ENCODE data around the gene CRAT. TPM values are rescaled to one million over a fixed set of nuclear protein-coding genes. Genes with fewer than 3 reads are reported as not detected.

Gene CRAT
- total RNA-seq, 1 donor from 2014 or later, result 10.1 TPM

DNA sequence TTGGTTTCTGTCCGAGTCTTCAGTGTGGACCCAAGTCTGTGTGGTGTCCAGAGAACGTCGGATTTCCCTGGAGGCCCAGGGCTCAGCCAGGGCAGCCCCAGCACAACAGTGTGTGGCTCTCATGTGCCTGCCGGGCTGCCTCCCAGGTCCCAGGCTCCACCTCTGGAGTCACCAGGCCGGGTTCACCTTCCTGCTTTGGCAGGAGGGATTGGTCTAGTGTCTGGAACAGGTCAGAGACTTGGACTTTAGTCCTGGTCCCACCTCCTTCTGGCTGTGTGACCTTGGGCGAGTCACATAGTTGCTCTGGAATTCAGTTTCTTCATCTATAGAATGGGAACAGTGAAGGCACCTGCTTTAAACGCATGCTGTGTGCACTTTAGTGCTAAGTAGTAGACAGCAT, 26.5 kb downstream of the CRAT start:
- TF ChIP-seq, protein P1, sequence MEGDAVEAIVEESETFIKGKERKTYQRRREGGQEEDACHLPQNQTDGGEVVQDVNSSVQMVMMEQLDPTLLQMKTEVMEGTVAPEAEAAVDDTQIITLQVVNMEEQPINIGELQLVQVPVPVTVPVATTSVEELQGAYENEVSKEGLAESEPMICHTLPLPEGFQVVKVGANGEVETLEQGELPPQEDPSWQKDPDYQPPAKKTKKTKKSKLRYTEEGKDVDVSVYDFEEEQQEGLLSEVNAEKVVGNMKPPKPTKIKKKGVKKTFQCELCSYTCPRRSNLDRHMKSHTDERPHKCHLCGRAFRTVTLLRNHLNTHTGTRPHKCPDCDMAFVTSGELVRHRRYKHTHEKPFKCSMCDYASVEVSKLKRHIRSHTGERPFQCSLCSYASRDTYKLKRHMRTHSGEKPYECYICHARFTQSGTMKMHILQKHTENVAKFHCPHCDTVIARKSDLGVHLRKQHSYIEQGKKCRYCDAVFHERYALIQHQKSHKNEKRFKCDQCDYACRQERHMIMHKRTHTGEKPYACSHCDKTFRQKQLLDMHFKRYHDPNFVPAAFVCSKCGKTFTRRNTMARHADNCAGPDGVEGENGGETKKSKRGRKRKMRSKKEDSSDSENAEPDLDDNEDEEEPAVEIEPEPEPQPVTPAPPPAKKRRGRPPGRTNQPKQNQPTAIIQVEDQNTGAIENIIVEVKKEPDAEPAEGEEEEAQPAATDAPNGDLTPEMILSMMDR (IDR thresholded peaks at IDR 0.05), result no peak
- TF ChIP-seq EZH2phosphoT487 (IDR thresholded peaks at IDR 0.05), result no peak
- TF ChIP-seq EZH2 (IDR thresholded peaks at IDR 0.05), result no peak
- H3K27me3 Mint-ChIP-seq (ENCODE audit: insufficient read depth, low read depth), result peaks cover 2% of the 10 kb centered on the region
- H3K4me1 Mint-ChIP-seq, result peaks cover 12% of the 10 kb centered on the region
- no peak for DNase-seq (ENCODE audit: low spot score)
- no peak overlapping the region for H3K27ac Mint-ChIP-seq
- Histone ChIP-seq H3K9me3 (ENCODE audit: low read depth) (no peaks in the 10 kb centered on the region), H3K27me3 (no peaks in the 10 kb centered on the region), H3K36me3 (no peaks in the 10 kb centered on the region), H3F3A (ENCODE audit: low read depth) (no peaks in the 10 kb centered on the region), H3K27ac (no peak overlapping the region), H2AFZ (replicated peaks) (no peak overlapping the region), H3K4me3 (no peak overlapping the region), H3K79me2 (ENCODE audit: low read depth) (peaks cover 44% of the 10 kb centered on the region), H3K4me1 (peaks cover 8% of the 10 kb centered on the region), H3K4me2 (no peak overlapping the region), H4K20me1 (ENCODE audit: low read depth) (peaks cover 10% of the 10 kb centered on the region), H3K9ac (no peak overlapping the region)
- no peak overlapping the region for H3K4me3 Mint-ChIP-seq
- no peaks in the 10 kb centered on the region for H3K9me3 Mint-ChIP-seq
- H3K36me3 Mint-ChIP-seq, result peaks cover 3% of the 10 kb centered on the region

DNA sequence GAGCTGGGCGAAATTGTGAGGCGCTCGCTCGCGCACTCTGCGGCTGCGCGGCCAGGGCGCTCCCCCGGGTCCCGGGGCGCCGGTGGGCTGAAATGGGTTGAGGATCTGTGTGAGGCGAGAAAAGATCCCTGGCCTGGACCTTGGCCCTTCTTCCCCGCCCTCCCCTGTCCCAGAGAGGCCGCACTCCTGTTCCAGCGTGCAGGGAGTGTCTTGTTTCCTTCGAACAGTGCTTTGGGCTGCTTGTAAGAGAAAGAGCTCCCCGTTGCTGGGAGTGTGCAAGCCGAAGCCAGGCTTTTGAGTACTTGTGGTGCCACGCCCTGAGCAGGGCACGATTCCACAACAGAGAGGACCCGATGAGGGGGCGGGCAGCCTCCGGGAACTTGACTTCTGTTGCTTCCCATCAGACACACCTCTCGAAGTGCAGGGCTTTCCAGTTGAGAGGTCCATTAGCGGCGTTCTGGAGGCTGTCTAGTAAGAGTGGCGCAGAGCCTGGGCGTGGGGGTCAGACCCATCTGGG, 29.1 kb downstream of the CRAT start:
- no peak for DNase-seq (ENCODE audit: low spot score)
- H3K4me1 ChIP-seq, result peaks cover 8% of the 10 kb centered on the region
- H4K20me1 ChIP-seq (ENCODE audit: low read depth), result peaks cover 10% of the 10 kb centered on the region
- peak overlapping the region; percentile 84 for H3K4me3 ChIP-seq
- H3K4me2 ChIP-seq, result peak overlapping the region; percentile 97
- TF ChIP-seq, protein P1 (IDR thresholded peaks at IDR 0.05), result no peak
- no peak for TF ChIP-seq EZH2 (IDR thresholded peaks at IDR 0.05)
- TF ChIP-seq EZH2phosphoT487 (IDR thresholded peaks at IDR 0.05), result no peak
- no peaks in the 10 kb centered on the region for H3K9me3 ChIP-seq (ENCODE audit: low read depth)
- H3K79me2 ChIP-seq (ENCODE audit: low read depth), result peaks cover 47% of the 10 kb centered on the region
- peaks cover 18% of the 10 kb centered on the region for H3K4me1 Mint-ChIP-seq
- H3K9ac ChIP-seq, result peak overlapping the region; percentile 83
- peak overlapping the region; percentile 91 for H3K4me3 Mint-ChIP-seq
- H3K27me3 Mint-ChIP-seq (ENCODE audit: insufficient read depth, low read depth), result peaks cover 5% of the 10 kb centered on the region
- H3K27ac ChIP-seq, result no peak overlapping the region
- peak overlapping the region; percentile 98 for H2AFZ ChIP-seq (replicated peaks)
- H3K27me3 ChIP-seq, result no peaks in the 10 kb centered on the region
- H3K36me3 ChIP-seq, result no peaks in the 10 kb centered on the region
- no peaks in the 10 kb centered on the region for H3K9me3 Mint-ChIP-seq
- H3K27ac Mint-ChIP-seq, result no peak overlapping the region
- peaks cover 3% of the 10 kb centered on the region for H3K36me3 Mint-ChIP-seq
- no peaks in the 10 kb centered on the region for H3F3A ChIP-seq (ENCODE audit: low read depth)

DNA sequence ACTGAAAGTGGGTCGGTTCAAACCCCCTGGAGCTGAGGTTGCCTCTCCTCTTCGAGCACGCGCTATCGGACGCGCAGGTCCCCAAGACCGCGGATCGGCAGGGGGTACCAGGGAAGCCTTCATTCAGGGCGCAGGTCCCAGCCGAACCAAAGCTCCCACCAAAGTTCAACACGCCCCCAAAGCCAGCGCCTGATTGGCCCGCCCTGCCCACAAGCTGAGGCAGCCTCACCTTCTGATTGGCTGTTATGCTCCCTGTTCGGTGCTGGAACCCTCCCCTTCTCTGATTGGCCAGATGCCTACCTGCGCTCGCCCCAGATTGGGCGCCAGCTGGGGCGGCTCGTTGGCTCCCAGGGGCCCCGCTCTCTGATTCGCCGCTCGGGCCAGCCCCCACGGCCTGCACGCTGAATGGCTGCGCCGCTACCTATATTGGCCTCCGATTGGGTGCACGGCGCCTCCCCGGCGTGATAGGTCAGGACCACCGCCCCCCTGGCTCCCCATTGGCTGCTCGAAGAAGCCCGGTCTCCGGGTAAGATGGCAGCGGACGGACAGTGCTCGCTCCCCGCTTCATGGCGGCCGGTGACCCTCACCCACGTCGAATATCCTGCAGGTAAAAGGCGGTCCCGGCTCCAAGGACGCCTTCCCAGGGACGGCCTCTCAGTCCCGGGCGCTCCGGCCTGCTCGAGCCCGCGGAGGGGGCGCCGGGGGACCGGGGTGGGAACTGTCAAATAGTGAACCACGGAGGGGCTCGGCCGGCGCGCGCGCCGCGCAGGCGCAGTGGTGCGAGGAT, 29.8 kb downstream of the CRAT start, which contains the start of gene DOLPP1:
Gene DOLPP1 (plus strand): TSS at position 511 of the 787 bp plus-strand sequence. CDS start 21 bp downstream, at position 532.
- Histone ChIP-seq H2AFZ (replicated peaks) (peak within 1 kb of the TSS; percentile 98), H3K4me2 (peak within 1 kb of the TSS; percentile 97), H3K27me3 (no peaks in the 10 kb centered on the region), H4K20me1 (ENCODE audit: low read depth) (peaks cover 10% of the 10 kb centered on the region), H3K4me3 (peak within 1 kb of the TSS; percentile 84), H3K79me2 (ENCODE audit: low read depth) (peaks cover 47% of the 10 kb centered on the region), H3K36me3 (no peaks in the 10 kb centered on the region), H3K9ac (peak within 1 kb of the TSS; percentile 83), H3K27ac (no peak within 1 kb of the TSS), H3K9me3 (ENCODE audit: low read depth) (no peaks in the 10 kb centered on the region), H3K4me1 (peaks cover 8% of the 10 kb centered on the region), H3F3A (ENCODE audit: low read depth) (no peaks in the 10 kb centered on the region)
- Mint-ChIP-seq H3K27ac (no peak within 1 kb of the TSS), H3K4me3 (peak within 1 kb of the TSS; percentile 91), H3K27me3 (ENCODE audit: insufficient read depth, low read depth) (peaks cover 5% of the 10 kb centered on the region), H3K4me1 (peaks cover 18% of the 10 kb centered on the region), H3K36me3 (peaks cover 3% of the 10 kb centered on the region), H3K9me3 (no peaks in the 10 kb centered on the region)
- DNase-seq (ENCODE audit: low spot score), result peak; percentile 100
- TF ChIP-seq, protein P1 (IDR thresholded peaks at IDR 0.05), result no peak
- TF ChIP-seq EZH2 (IDR thresholded peaks at IDR 0.05) (no peak), EZH2phosphoT487 (IDR thresholded peaks at IDR 0.05) (no peak)

Data from neural progenitor cell (in vitro differentiated cells).